DOHH2 (cell line): ENCODE data around the gene SLC26A8.

ENCODE experiments used
- H3F3A ChIP-seq: fragments of 200-600 bp; sonication (generic), shearing (Covaris generic); 2 replicates; pipeline ENCODE4 v1.6.0; 2016; ENCODE audit warnings: antibody characterized with exemption, mild to moderate bottlenecking; ENCODE audit not compliant: control insufficient read depth, insufficient read depth
- H3K27ac ChIP-seq: fragments of 200-600 bp; sonication (generic); 2 replicates; pipeline ENCODE4 v1.5.1; 2014; ENCODE audit warnings: low read depth, mild to moderate bottlenecking, low read length, moderate library complexity
- H3K27me3 ChIP-seq: fragments of 200-600 bp; sonication (generic); 2 replicates; pipeline ENCODE4 v1.6.1; 2014; ENCODE audit warnings: mild to moderate bottlenecking, low read length, mixed read lengths; ENCODE audit not compliant: control insufficient read depth
- H3K36me3 ChIP-seq: fragments of 200-600 bp; sonication (generic); 2 replicates; pipeline ENCODE4 v1.6.1; 2014; ENCODE audit warnings: mild to moderate bottlenecking, low read length, moderate library complexity, mixed read lengths; ENCODE audit not compliant: control insufficient read depth
- H3K4me1 ChIP-seq: fragments of 200-600 bp; sonication (generic); 2 replicates; pipeline ENCODE4 v1.6.1; 2014; ENCODE audit warnings: mild to moderate bottlenecking, low read length, mixed read lengths; ENCODE audit not compliant: control insufficient read depth
- H3K4me2 ChIP-seq: fragments of 200-600 bp; sonication (generic); 2 replicates; pipeline ENCODE4 v1.6.0; 2014; ENCODE audit warnings: mild to moderate bottlenecking, low read length, moderate library complexity
- H3K4me3 ChIP-seq: fragments of 200-600 bp; sonication (generic); 2 replicates; pipeline ENCODE4 v1.5.1; 2014; ENCODE audit warnings: mild to moderate bottlenecking, low read length, mixed read lengths
- H3K79me2 ChIP-seq: fragments of 200-600 bp; sonication (generic); 2 replicates; pipeline ENCODE4 v1.6.1; 2014; ENCODE audit warnings: mild to moderate bottlenecking, low read length, mixed read lengths; ENCODE audit not compliant: control insufficient read depth
- H3K9me2 ChIP-seq: fragments of 200-600 bp; sonication (generic); replicated peaks from 2 replicates; pipeline ENCODE4 v1.6.1; 2014; ENCODE audit warnings: mild to moderate bottlenecking, low read length, mixed read lengths; ENCODE audit not compliant: control insufficient read depth
- H3K9me3 ChIP-seq: fragments of 200-600 bp; sonication (generic); 2 replicates; pipeline ENCODE4 v1.6.1; 2014; ENCODE audit warnings: antibody characterized with exemption, low read length, mixed read lengths; ENCODE audit not compliant: control insufficient read depth, insufficient read depth
- H4K20me1 ChIP-seq: fragments of 200-600 bp; sonication (generic); 2 replicates; pipeline ENCODE4 v1.6.0; 2014; ENCODE audit warnings: low read depth, mild to moderate bottlenecking, antibody characterized with exemption, low read length, moderate library complexity; ENCODE audit not compliant: control insufficient read depth, insufficient read depth
- EZH2phosphoT487 ChIP-seq: fragments of 200-600 bp; sonication (generic); IDR thresholded peaks from 2 replicates; pipeline ENCODE4 v1.6.1; 2017; ENCODE audit warnings: borderline replicate concordance, mild to moderate bottlenecking, antibody characterized with exemption, low read length, moderate library complexity, mixed read lengths
- TF ChIP-seq, protein P1 (sequence below): fragments of 200-600 bp; sonication (generic); IDR thresholded peaks from one replicate; pipeline ENCODE4 v1.5.1; 2014; ENCODE audit warnings: antibody characterized with exemption, mild to moderate bottlenecking, low read depth, low read length; ENCODE audit not compliant: poor library complexity, severe bottlenecking

The SLC26A8 gene

DNA sequence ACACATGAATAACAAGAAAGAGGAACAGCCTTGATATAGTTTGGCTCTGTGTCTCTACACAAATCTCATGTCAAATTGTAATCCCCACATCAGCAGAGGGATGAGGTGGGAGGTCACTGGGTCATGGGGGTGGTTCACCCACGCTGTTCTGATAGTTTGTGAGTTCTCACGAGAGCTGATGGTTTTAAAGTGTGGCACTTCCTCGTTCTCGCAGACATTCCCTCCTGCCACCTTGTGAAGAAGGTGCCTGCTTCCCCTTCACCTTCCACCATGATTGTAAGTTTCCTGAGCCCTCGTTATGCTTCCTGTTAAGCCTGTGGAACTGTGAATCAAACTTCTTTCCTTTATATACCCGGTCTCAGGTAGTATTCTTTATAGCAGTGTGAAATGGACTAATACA, 116.7 kb downstream of the SLC26A8 start:
- TF ChIP-seq EZH2phosphoT487 = no peak
- TF ChIP-seq, protein P1, sequence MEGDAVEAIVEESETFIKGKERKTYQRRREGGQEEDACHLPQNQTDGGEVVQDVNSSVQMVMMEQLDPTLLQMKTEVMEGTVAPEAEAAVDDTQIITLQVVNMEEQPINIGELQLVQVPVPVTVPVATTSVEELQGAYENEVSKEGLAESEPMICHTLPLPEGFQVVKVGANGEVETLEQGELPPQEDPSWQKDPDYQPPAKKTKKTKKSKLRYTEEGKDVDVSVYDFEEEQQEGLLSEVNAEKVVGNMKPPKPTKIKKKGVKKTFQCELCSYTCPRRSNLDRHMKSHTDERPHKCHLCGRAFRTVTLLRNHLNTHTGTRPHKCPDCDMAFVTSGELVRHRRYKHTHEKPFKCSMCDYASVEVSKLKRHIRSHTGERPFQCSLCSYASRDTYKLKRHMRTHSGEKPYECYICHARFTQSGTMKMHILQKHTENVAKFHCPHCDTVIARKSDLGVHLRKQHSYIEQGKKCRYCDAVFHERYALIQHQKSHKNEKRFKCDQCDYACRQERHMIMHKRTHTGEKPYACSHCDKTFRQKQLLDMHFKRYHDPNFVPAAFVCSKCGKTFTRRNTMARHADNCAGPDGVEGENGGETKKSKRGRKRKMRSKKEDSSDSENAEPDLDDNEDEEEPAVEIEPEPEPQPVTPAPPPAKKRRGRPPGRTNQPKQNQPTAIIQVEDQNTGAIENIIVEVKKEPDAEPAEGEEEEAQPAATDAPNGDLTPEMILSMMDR = no peak
- H3K27me3 ChIP-seq = no peaks in the 10 kb centered on the region
- no peaks in the 10 kb centered on the region for H3K4me1 ChIP-seq
- H3K27ac ChIP-seq = no peak overlapping the region
- peaks cover 90% of the 10 kb centered on the region for H3K36me3 ChIP-seq
- H3K4me3 ChIP-seq = no peak overlapping the region
- H3K79me2 ChIP-seq = peaks cover 98% of the 10 kb centered on the region
- H3K4me2 ChIP-seq = no peak overlapping the region
- no peaks in the 10 kb centered on the region for H3K9me2 ChIP-seq
- H4K20me1 ChIP-seq = no peaks in the 10 kb centered on the region; the same call in 1 of the 2 replicates
- H3K9me3 ChIP-seq = peaks cover 38% of the 10 kb centered on the region
- H3F3A ChIP-seq = no peaks in the 10 kb centered on the region

DNA sequence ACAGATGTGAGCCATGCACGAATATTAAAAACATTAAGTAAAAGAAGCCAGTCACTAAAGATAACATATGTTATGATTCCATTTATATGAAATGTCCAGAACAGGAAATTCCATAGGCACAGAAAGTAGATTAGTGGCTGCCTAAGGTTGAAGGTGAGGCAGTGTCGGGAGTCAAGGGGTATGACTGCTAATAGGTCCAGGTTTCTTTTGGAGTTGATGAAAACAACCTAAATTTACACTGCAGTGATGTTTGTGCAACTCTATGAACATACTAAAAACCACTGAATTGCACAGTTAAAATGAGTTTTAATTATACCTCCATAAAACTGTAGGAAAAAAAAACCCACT, 118.0 kb downstream of the SLC26A8 start:
- Histone ChIP-seq H4K20me1 (no peaks in the 10 kb centered on the region; the same call in 1 of the 2 replicates), H3F3A (no peaks in the 10 kb centered on the region), H3K4me2 (no peak overlapping the region), H3K36me3 (peaks cover 85% of the 10 kb centered on the region), H3K4me1 (no peaks in the 10 kb centered on the region), H3K9me2 (no peaks in the 10 kb centered on the region), H3K79me2 (peaks cover 98% of the 10 kb centered on the region), H3K9me3 (peaks cover 29% of the 10 kb centered on the region), H3K27ac (no peak overlapping the region), H3K27me3 (no peaks in the 10 kb centered on the region), H3K4me3 (no peak overlapping the region)
- TF ChIP-seq EZH2phosphoT487 = no peak
- TF ChIP-seq, protein P1 = no peak

DNA sequence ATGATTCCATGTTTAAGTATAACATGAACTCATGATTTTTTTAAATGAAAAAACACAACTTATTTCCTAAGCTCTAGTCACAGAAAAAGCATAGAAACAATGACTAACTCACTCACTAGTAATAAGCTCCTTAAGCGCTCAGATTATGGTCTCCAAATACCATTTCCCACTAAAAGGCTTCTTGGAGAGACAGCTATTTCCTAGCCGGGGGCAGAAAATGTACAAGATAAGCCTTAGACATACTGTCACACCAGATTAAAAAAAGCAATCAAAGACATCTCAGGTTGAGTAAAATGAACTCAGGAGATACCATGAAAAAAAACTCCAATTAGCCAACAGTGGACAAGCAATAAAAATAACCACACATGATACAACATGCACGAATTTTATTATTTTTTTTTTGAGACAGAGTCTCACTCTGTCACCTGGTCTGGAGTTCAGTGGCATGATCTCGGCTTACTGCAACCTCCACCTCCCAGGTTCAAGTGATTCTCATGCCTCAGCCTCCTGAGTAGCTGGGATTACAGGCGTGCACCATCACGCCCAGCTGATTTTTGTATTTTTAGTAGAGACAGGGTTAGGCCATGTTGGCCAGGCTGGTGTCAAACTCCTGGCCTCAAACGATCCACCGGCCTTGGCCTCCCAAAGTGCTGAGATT, 118.5 kb downstream of the SLC26A8 start:
- Histone ChIP-seq H3K4me3 (no peak overlapping the region), H3K27ac (no peak overlapping the region), H3K4me1 (no peaks in the 10 kb centered on the region), H3K36me3 (peaks cover 85% of the 10 kb centered on the region), H3F3A (no peaks in the 10 kb centered on the region), H4K20me1 (no peaks in the 10 kb centered on the region; the same call in 1 of the 2 replicates), H3K4me2 (no peak overlapping the region), H3K9me2 (no peaks in the 10 kb centered on the region), H3K9me3 (peaks cover 26% of the 10 kb centered on the region), H3K79me2 (peaks cover 98% of the 10 kb centered on the region), H3K27me3 (no peaks in the 10 kb centered on the region)
- no peak for TF ChIP-seq EZH2phosphoT487
- TF ChIP-seq, protein P1 = no peak
